Measurements from ENCODE around the gene ATP2B2. TPM values are rescaled to one million over a fixed set of nuclear protein-coding genes. Genes with fewer than 3 reads are reported as not detected.
"Not testable (repeated sequence)": the region's sequence is repeated elsewhere in the genome, so short reads cannot be mapped to it uniquely, and the experiment has no call there.

The ATP2B2 gene
- total RNA-seq, 2 donors from 2014 or later = 0.07 to 0.11 TPM

DNA sequence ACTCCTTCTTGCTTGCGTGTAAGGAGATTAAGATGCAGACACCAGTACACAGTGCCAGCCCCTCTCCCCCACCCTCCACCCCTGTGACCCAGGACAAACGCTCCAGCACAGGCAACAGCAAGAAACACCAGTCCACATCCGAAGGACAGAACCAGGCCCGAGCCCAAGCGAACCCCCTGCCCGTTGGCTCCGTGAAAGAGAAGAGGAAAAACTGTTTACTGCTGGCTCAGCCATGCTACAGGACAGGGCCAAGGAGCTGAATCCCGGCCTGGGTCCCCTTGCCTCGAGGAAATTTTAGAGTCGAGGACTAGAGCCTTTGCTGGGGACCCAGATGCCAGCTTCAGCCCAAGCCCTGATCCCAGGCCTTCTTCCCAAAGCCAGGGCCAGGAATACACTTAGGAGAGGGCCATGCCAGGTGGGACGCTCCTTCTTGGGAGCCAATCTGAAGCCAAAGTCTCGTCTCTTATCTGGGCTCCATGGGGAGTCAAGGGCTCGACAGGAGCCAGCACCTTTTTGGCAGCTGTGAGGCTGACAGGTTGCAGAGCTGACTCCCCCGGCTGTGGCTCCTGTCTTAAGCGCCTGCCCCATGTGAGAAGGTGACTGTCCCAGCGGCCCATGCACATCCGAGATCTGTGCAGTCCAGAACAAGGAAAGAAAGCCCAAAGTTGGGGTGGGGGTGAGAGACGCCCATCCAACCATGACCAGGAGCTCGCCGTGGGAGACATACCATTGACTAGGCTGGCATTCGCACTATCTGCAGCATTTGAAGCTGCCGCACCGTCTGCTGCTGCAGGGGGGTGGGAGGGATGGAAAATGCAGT, 120.6 kb downstream of the ATP2B2 start:
- no peak overlapping the region for H3K9ac ChIP-seq (ENCODE audit: low read depth in 2 of 2, low read length in 2 of 2)
- H3K27me3 ChIP-seq = no peaks in the 10 kb centered on the region
- H3K9me3 ChIP-seq = no peaks in the 10 kb centered on the region
- no peak for DNase-seq
- no peaks in the 10 kb centered on the region for H3K4me1 ChIP-seq
- TF ChIP-seq, protein P1, sequence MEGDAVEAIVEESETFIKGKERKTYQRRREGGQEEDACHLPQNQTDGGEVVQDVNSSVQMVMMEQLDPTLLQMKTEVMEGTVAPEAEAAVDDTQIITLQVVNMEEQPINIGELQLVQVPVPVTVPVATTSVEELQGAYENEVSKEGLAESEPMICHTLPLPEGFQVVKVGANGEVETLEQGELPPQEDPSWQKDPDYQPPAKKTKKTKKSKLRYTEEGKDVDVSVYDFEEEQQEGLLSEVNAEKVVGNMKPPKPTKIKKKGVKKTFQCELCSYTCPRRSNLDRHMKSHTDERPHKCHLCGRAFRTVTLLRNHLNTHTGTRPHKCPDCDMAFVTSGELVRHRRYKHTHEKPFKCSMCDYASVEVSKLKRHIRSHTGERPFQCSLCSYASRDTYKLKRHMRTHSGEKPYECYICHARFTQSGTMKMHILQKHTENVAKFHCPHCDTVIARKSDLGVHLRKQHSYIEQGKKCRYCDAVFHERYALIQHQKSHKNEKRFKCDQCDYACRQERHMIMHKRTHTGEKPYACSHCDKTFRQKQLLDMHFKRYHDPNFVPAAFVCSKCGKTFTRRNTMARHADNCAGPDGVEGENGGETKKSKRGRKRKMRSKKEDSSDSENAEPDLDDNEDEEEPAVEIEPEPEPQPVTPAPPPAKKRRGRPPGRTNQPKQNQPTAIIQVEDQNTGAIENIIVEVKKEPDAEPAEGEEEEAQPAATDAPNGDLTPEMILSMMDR (IDR thresholded peaks at IDR 0.05) = no peak
- no peaks in the 10 kb centered on the region for H3K36me3 ChIP-seq
- no peak overlapping the region for H3K4me3 ChIP-seq
- intact Hi-C loops (cut with DNase I) = no loop called here
- no peak overlapping the region for H3K27ac ChIP-seq

DNA sequence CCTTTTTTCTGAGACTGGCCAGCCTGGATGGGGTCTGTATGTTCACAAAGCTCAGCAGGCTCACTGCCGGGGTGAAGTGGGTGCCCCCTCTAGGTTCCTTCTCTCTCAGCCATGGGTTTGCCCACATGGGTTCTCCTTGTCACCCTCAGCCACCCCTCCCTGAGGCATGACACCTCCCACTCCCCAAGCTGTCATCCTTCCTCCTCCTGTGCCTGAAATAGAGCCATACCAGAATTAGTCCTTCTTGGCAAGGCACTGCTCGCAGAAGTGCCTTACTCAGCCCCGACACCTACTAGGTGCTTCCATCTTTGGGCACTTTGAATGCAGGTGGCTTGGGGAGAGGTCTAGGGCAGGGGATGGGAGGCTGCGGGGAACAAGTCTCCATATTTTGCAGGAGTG, 121.5 kb downstream of the ATP2B2 start:
- no peak overlapping the region for H3K4me3 ChIP-seq
- H3K27me3 ChIP-seq = no peaks in the 10 kb centered on the region
- TF ChIP-seq, protein P1 (IDR thresholded peaks at IDR 0.05) = no peak
- no peaks in the 10 kb centered on the region for H3K4me1 ChIP-seq
- H3K36me3 ChIP-seq = no peaks in the 10 kb centered on the region
- no peaks in the 10 kb centered on the region for H3K9me3 ChIP-seq
- H3K9ac ChIP-seq (ENCODE audit: low read depth in 2 of 2, low read length in 2 of 2) = no peak overlapping the region
- intact Hi-C loops (cut with DNase I) = no loop called here
- H3K27ac ChIP-seq = no peak overlapping the region
- DNase-seq = no peak

DNA sequence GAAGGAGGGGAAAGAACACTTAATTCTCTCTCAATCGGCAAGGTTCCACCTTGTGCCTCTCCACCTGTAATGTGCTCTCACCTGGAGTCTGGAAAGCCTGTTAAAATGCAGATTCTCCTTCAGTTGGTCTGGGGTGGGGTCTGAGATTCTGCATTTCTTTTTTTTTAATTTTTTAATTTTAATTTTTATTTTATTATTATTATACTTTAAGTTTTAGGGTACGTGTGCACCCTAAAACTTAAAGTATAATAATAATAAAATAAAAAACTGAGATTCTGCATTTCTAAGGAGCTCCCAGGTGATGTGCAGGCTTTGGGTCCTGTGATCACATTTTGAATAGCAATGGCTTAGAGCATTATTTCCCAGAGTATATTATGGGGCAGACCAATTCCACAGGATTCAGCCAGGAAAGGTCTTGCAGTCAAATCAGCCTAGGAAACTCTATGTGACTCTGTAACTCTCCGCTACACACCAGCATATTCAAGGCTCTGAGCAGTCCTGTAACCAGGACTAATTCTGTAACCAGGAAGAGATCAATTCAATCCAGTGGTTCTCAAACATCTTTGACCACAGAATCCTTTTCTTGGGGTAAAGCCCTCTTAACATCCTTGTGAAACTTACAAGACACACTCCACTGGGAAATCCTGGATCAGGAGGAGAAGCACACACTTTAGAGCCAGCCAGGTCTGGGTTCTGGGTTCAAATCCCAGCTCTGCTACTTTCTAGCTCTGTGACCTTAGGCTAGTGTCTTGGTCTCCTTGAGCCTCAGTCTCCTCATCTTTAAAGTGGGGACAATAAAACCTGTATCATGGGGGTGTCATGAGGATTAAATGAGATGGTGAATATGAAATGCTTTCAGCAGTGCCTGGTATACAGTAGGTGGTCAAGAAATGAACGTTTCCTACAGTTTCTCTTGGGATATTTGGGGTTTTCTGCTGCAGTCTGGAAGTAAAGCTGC, 122.2 kb downstream of the ATP2B2 start:
- no peaks in the 10 kb centered on the region for H3K4me1 ChIP-seq
- no peak overlapping the region for H3K4me3 ChIP-seq
- TF ChIP-seq, protein P1 (IDR thresholded peaks at IDR 0.05) = no peak
- no peak overlapping the region for H3K9ac ChIP-seq (ENCODE audit: low read depth in 2 of 2, low read length in 2 of 2)
- H3K36me3 ChIP-seq = no peaks in the 10 kb centered on the region
- intact Hi-C loops (cut with DNase I) = no loop called here
- H3K9me3 ChIP-seq = no peaks in the 10 kb centered on the region
- H3K27ac ChIP-seq = no peak overlapping the region
- DNase-seq = no peak
- H3K27me3 ChIP-seq = no peaks in the 10 kb centered on the region

DNA sequence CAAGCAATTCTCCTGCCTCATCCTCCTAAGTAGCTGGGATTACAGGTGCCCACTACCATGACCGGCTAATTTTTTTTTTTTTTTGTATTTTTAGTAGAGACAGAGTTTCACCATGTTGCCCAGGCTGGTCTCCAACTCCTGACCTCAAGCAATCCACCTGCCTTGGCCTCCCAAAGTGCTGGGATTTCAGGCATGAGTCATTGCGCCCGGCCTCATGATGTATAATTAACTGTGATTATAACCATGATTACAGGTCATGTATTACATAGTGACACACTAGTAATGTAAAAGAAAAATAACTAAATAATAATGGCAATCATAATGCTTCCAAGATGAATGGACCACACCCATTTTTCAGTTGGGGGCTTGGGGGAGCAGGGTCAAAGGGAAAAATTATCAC, 122.9 kb downstream of the ATP2B2 start:
- H3K9me3 ChIP-seq; H3K4me3 ChIP-seq; H3K9ac ChIP-seq (ENCODE audit: low read depth in 2 of 2, low read length in 2 of 2); H3K27ac ChIP-seq; H3K27me3 ChIP-seq; intact Hi-C loops (cut with DNase I); H3K4me1 ChIP-seq; DNase-seq; H3K36me3 ChIP-seq: not testable (repeated sequence)

DNA sequence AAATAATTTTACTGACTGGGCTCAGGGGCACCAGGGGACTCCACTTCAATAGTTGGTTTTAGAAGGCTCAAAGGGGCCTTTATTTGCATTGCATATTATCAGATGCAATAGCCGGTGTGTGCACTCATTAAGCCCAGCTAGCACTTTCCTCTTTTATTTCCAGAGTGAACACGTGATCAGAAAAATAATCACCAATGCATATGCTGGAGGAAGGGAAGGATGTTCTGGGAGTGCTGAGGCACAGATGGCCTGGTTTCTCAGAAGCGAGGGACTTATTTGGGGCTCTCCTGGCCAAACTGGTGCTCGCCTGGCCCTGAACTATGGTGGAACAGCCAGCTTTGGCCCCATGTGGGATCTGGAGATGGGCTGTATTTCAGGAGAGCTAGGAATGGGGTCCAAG, 124.0 kb downstream of the ATP2B2 start:
- intact Hi-C loops (cut with DNase I) = no loop called here
- Histone ChIP-seq H3K4me1 (no peaks in the 10 kb centered on the region), H3K9ac (ENCODE audit: low read depth in 2 of 2, low read length in 2 of 2) (no peak overlapping the region), H3K4me3 (no peak overlapping the region), H3K27ac (no peak overlapping the region), H3K9me3 (no peaks in the 10 kb centered on the region), H3K27me3 (no peaks in the 10 kb centered on the region), H3K36me3 (no peaks in the 10 kb centered on the region)
- no peak for DNase-seq
- TF ChIP-seq, protein P1 (IDR thresholded peaks at IDR 0.05) = no peak
